ENCODE data around the gene MEF2D.

The MEF2D gene

DNA sequence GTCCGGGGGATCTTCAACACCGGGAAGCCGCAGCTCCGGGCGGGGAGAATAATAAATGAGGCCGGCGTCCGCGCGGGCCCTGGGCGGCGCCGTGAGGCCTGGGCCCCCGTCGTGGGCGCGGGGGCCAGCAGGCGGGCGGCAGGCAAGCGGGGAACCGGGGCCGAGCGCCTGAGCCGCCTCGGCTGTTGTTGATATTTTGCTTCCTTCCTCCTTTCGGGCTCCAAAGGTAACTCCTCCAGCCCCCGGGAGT, at the start of gene MEF2D:
Gene MEF2D, minus strand, starts transcription at position 233 of the 250 bp plus-strand sequence. CDS start 17,483 bp downstream, outside the sequence.
- no peak for ATAC-seq

- no peak for ATAC-seq
Measured at GRCh38 chr1:156550346-156550745, 49.8 kb upstream of the MEF2D start.

- no peak for ATAC-seq
Measured at GRCh38 chr1:156549831-156550230, 49.3 kb upstream of the MEF2D start.

DNA sequence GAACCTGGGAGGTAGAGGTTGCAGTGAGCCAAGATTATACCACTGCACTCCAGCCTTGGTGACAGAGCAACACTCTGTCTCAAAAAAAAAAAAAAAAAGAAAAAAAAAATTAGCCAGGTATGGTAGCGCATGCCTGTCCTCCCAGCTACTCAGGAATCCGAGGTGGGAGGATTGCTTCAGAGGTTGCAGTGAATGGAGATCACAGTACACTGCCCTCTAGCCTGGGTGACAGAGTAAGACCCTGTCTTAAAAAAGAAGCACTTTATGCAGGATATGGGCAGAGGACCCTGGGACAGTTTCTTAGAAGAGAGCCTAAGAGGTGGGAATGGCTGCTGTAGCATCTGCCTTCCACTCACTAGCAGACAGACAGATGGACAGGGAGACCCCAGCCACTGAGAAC, 48.8 kb upstream of the MEF2D start:
- ATAC-seq = no peak

GRCh38 chr1:156547982-156548381, 47.4 kb upstream of the MEF2D start:
- no peak for ATAC-seq

DNA sequence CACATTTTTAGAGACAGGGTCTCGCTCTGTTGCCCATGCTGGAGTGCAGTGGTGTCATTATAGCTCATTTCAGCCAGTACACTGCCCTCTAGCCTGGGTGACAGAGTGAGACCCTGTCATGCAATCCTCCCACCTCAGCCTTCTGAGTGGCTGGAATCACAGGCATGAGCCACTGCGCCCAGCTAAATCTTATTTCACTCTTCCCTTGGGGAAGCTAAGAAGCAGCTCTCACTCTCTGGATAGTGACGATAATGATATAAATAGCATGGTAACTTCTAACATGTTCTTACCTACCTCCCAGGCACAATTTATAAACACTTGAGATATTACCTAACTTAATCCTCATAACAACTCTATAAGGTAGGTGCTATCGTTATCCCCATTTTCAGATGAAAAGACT, 46.9 kb upstream of the MEF2D start:
- no peak for ATAC-seq

DNA sequence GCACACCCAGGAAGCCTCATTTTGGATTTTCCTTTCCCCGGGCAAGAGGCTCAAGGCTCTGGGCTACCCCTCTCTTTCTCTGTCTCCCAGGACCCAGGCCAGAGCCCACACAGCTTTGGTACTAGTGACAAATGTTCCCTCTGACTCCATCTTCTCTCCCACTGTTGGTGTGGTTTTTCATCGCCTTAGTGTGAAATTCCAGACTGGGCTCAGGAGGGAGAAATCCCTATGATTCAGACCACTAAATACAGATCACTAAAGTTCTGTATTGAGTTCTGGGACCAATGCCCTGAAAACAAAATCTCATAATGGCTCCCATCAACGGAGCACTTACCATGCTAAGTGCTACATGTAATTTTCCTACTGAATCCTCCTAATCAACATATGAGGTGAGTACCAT, 45.7 kb upstream of the MEF2D start:
- no peak for ATAC-seq

DNA sequence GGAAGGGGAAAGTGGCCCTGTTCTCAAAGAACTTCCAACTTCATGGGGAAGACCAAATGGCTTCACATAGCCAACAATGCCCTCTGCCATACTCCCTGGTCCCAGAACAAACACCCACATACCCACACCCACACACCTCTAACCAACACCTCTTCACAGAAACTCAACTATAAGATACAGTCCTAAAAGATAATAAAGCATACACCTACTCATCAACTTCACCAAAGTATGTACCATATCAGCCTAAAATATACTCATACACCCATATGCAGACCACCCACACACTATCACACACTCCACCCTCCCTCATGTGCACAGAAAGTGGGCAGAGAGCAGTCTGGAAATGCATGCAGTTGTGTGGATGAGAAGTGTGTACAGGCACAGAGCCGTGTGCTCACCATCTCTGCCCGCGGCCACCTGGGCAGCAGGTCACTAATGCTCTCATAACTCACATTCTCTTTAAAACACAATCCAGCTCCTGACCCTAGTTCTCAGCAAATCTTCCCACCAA, 44.1 kb upstream of the MEF2D start:
- no peak for ATAC-seq

- no peak for ATAC-seq
Measured at GRCh38 chr1:156543066-156543465, 42.5 kb upstream of the MEF2D start.

DNA sequence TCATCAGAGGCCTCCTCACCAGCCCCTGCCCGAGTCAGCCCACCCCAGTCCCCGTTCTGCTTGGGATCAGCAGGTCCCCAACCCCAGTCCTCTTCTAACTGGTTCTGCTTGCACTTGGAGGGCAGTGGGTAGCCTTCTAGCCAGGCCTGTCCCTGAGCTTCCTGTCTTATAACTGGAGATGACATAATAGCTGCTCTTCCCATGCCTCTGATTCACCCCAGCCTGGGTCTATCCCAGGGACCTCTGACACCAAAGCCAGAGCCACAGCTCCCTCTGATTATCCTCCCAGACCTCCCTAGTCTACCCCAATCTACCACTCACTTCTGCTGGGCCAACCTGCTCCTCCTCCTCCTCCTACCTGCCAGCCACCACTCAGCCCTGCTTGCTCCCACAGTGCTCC, 40.4 kb upstream of the MEF2D start:
- no peak for ATAC-seq

DNA sequence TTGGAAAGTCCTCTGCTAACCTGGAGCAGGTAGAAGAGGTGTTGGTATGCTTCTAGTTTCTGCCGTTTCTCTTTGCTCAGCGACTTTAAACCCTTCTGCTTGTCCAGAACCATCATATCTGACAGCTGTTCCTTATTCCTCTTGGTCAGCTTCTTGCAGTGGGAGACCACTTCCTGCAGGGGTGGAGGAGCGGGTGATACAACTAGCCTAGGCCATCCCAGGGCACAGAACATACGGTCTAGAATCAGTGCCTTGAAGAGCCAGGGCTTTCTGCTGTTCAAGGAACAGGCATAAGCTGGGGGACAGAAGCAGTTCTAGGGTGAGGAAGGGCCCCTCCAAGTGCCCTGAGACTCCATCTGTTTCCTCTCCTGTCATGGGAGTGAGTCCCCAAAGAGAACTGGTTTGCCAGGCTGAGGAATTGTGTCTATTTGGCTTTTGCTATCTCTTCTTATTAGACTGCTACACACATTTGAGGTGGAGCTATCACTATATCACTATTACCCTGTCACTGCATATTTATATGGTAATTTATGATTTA, 39.3 kb upstream of the MEF2D start:
- no peak for ATAC-seq

DNA sequence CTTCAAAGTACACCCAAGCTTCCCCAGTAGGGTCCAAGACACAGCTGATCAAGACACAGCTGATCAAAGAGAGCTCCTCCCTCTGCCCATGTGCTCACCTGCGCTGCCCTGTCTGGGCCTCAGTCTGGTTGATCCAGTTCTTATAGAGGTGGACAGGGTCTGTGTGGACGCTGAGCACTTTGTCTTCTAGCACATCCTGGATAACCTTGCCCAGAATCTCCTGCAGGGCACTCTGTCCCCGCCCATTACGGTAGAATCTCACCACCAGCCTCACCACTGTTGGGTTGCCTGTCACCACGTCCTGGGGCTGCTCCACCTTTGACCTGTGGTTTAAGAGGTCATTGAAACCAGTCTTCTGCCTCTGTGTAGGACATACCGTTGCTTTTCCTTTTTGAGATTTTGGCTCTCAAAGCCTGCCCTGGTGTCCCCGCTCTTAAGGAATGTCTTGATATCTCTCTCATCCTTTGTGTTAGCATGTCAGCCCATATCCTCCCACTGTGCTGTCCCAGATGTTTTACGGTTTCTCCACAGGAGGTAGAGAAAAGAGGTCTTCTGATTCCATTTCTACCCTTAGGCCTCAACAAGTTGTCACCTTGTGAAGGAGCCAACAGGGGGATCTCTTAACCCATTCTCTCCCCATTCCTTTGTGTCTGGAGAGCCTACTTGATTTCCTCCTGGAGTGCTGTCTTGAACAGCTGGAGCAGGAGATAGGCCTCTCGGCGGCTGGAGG, 38.3 kb upstream of the MEF2D start:
- no peak for ATAC-seq

DNA sequence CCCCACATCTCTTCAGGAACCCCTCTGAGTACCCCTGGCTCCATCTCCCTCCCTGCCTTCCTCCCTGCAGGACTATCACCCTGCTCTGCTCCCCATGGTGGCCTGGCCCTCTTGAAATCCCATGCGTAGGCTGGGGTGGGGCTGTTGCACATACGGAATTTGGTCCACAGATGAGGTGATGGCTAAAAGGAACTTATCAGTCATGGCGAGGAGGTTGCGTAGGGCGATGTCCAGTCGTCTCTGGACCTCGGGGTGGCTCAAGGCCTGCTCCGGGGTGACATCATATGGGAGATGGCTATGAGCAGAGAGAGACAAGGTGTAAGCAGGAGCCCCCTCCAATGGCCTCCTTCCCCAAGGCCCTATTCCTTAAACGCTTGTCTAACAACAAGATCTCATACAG, 36.5 kb upstream of the MEF2D start:
- ATAC-seq = no peak

- no peak for ATAC-seq
Measured at GRCh38 chr1:156534424-156535060, 34.0 kb upstream of the MEF2D start.

DNA sequence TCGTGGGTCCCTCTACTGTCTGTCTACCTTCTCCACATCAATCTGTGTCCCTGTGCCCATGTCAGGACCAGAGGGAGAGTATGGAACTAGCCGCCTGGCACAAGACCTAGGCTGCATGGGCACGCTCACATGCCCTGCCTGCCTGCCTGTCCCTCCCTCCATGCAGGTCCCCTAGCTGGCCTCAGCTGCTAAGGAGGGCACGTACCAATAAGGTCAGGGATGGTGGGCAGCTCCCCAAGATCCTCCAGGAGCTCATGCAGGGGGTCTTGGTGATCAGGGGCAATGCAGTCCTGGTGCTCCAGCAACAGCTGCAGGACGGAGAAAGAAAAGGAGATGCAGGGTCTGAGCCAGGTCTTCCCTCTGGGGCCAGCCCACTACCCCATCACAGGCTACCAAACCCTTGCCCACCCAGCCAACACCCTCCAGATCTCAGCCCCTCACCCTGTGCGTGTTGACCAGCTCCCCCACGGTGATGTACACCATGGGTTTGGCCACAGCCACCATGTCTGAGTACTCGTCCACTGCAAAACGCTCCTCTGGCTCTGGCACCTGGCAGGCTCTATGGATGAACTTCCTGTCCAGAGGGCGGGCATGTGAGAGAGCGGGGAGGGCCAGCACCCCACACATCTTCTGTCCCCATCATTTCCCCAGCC, 33.1 kb upstream of the MEF2D start:
- ATAC-seq = no peak

DNA sequence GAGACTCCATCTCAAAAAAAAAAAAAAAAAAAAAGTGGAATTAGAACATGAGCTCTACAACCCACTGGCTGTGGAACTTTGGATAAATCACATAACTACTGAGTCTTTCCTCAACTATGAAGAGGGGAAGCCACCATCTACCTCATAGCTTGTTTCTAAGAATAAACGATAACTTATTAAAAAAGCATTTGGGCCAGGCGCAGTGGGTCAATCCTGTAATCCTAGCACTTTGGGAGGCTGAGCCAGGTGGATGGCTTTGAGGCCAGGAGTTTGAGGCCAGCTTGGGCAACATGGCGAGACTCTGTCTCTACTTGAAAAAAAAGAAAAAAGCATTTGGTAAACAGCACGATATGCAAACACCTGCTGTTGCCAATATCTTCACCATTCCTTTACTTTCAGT, 31.8 kb upstream of the MEF2D start:
- ATAC-seq = no peak

DNA sequence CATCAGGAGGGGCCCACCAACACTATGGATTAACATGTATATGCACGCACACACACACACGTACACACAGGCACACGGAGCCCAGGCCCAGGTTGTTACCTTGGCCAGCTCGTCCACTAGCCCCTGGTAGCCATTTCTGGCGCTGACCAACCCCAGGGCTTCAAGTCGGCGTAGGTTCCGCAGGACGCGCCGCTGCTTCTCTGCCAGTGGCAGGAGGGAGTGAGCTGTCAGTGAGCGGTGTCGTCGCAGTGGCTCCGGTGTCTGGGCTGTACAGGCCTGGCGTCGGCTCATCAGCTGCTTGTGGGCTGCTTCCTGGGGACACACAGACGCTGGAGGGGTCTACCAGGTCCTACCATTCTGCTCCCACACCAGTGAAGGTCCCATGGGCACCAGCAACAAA, 29.4 kb upstream of the MEF2D start:
- ATAC-seq = no peak

- ATAC-seq = no peak
Measured at GRCh38 chr1:156528875-156529425, 28.4 kb upstream of the MEF2D start.

DNA sequence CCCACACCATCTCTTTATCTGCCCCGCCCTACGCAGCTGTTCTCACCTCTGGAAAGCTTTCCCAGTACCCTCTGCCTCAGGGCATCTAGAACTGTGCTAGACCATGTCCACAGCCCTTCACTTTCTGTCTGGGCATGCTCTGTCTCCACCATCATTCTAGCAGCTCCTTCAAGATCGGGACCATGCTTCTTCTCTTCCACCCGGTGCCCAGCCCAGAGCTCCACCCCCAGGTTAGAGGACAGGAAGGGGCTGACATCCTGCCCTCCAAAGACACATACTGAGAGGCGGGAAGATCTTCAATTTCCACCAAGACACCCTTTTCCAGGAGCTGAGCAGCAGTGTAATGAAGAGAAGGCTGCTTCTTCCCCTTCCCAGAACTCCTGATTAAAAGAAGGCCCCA, 27.7 kb upstream of the MEF2D start:
- no peak for ATAC-seq

DNA sequence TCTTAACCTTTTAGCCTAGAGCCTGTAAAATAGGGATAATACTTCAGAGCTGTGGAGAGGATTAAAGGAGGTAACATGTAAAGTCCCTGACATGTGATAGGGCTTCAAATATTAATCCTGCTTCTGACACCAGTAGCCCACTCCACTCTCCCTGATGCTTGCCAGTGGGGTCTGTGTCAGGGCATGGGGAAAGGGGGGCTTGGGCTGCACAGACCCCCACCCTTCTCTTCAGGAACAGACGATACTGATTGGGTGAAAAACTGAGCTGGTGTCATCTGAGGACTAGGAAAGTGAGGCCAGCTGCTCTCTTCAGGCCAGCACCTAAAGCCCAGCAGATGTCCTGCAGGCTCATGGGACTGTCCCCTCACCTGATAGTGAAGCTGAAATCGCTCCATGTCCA, 27.0 kb upstream of the MEF2D start:
- ATAC-seq = no peak

DNA sequence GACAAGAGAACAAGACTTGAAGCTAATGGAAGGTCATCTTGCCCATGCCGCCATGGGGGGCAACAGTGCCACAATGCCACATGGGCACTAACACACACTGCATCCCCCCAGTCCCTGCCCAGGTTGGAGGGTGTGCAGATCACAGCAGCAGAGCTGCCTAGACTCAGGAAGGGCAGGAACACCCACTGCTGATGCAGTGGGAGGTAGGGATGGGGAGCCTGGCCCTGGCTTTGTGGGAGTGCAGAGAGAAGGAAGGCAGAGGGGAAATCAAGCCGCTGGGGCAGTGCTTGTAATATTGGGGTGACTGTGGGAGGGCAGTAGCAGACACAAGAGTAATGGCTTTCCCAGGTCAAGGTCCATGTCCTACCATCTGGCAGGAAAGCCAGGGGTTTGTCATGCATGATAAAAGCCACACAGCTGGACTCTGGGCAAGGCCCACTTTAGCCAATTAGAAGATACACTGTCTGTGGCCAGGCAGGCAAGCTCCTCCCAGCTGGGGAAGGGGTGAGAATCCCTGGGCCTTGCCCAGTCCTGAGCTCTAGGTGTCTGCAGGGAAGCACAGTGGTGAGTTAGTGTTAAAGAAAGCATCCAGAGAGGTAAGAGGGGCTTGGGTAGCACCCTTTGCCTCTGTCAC, 25.4 kb upstream of the MEF2D start:
- ATAC-seq = no peak

DNA sequence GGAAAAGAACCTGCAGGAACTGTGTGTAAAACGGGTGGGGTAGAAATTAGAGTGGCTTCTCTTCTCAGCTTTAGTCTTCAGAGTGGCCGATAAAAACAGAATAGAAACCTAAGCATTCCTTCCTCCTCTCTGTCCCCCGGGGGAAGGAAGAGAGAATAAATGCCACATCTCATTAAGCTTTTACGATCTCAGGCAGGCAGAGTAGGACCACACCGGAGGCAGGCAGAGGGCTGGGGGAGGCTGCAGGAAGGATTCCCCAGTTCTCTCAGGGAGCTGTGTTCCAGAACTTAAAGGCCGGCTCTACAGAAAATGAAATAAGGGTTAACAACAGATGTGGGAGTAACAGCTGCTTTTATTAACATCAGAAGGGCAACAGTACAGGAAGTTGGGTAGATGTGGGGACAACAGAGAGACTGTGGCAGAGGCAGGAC, 24.5 kb upstream of the MEF2D start:
- ATAC-seq = no peak

DNA sequence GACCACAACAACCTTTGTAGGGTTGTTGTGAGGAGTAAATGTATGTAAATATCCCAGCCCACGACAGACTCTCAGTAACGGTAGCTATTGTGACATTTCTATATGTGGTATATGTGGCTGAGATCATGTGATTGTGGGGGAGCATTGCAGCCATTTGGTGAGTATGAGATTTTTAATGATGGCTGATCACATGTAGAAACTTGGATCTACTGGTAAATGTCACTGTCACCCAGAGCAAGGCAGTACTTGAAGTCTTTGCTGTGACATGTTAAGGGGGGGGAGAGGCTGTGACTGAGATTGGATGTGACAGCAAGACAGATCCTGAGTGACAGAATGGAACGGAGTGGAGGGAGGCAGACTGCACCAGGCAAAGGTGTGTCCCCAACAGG, 23.9 kb upstream of the MEF2D start:
- ATAC-seq = peak; percentile 83
